ENCODE data around the gene EPB41L3. TPM values are rescaled to one million over a fixed set of nuclear protein-coding genes. Genes with fewer than 3 reads are reported as not detected.
"Not testable (repeated sequence)": the region's sequence is repeated elsewhere in the genome, so short reads cannot be mapped to it uniquely, and the experiment has no call there.

The EPB41L3 gene
- total RNA-seq, 1 donor from 2014 or later, result 2.8 TPM

- intact Hi-C loops (cut with micrococcal nuclease), result no loop called here
Measured at GRCh38 chr18:5532066-5532465, 11.7 kb downstream of the EPB41L3 start.

- intact Hi-C loops (cut with micrococcal nuclease), result no loop called here
Measured at GRCh38 chr18:5530629-5531178, 13.1 kb downstream of the EPB41L3 start.

GRCh38 chr18:5529471-5529870 is 14.3 kb downstream of the EPB41L3 start:
- intact Hi-C loops (cut with micrococcal nuclease), result no loop called here

- intact Hi-C loops (cut with micrococcal nuclease), result no loop called here
Measured at GRCh38 chr18:5527603-5528002, 16.2 kb downstream of the EPB41L3 start.

- intact Hi-C loops (cut with micrococcal nuclease), result no loop called here
Measured at GRCh38 chr18:5524660-5525059, 19.1 kb downstream of the EPB41L3 start.

GRCh38 chr18:5521000-5521399 is 22.8 kb downstream of the EPB41L3 start:
- intact Hi-C loops (cut with micrococcal nuclease), result no loop called here

GRCh38 chr18:5520464-5520863 is 23.3 kb downstream of the EPB41L3 start:
- intact Hi-C loops (cut with micrococcal nuclease), result no loop called here

- intact Hi-C loops (cut with micrococcal nuclease), result no loop called here
Measured at GRCh38 chr18:5519448-5520298, 24.1 kb downstream of the EPB41L3 start.

GRCh38 chr18:5518899-5519371 is 24.9 kb downstream of the EPB41L3 start:
- intact Hi-C loops (cut with micrococcal nuclease), result no loop called here

- intact Hi-C loops (cut with micrococcal nuclease), result no loop called here
Measured at GRCh38 chr18:5518179-5518770, 25.5 kb downstream of the EPB41L3 start.

GRCh38 chr18:5516841-5517240 is 27.0 kb downstream of the EPB41L3 start:
- intact Hi-C loops (cut with micrococcal nuclease), result no loop called here

GRCh38 chr18:5515011-5515784 is 28.6 kb downstream of the EPB41L3 start:
- intact Hi-C loops (cut with micrococcal nuclease), result no loop called here

GRCh38 chr18:5513947-5514346 is 29.9 kb downstream of the EPB41L3 start:
- intact Hi-C loops (cut with micrococcal nuclease), result no loop called here

- intact Hi-C loops (cut with micrococcal nuclease), result no loop called here
Measured at GRCh38 chr18:5512176-5512575, 31.6 kb downstream of the EPB41L3 start.

GRCh38 chr18:5511541-5511940 is 32.3 kb downstream of the EPB41L3 start:
- intact Hi-C loops (cut with micrococcal nuclease), result not testable (repeated sequence)

- intact Hi-C loops (cut with micrococcal nuclease), result no loop called here
Measured at GRCh38 chr18:5510135-5510846, 33.5 kb downstream of the EPB41L3 start.

GRCh38 chr18:5508821-5509220 is 35.0 kb downstream of the EPB41L3 start:
- intact Hi-C loops (cut with micrococcal nuclease), result no loop called here

GRCh38 chr18:5507756-5508155 is 36.0 kb downstream of the EPB41L3 start:
- intact Hi-C loops (cut with micrococcal nuclease), result no loop called here

- intact Hi-C loops (cut with micrococcal nuclease), result no loop called here
Measured at GRCh38 chr18:5506174-5506573, 37.6 kb downstream of the EPB41L3 start.

- intact Hi-C loops (cut with micrococcal nuclease), result no loop called here
Measured at GRCh38 chr18:5503740-5504139, 40.1 kb downstream of the EPB41L3 start.
